HCT116 (cell line): Measurements from ENCODE around the gene MRPS16. TPM values are rescaled to one million over a fixed set of nuclear protein-coding genes. Genes with fewer than 3 reads are reported as not detected.

Experiments used
- ATAC-seq: fragments of 200-7000 bp; cut with Tn5 transposase; 2 replicates; pipeline ENCODE4 v1.9.1; 2020; ENCODE audit warnings: mild to moderate bottlenecking, moderate library complexity
- BruUV-seq: library from RNA; stranded (reverse); fragments of 400-500 nt; replicated peaks from 2 replicates; lab custom pipeline; 2021; lab: Mats Ljungman, UMichigan
- CTCF ChIA-PET: fragments of 300-600 bp; sonication (Branson Sonifier 250); formaldehyde crosslinking; loops from one replicate; lab custom pipeline; 2021; ENCODE audit warnings: antibody characterized with exemption; lab: Charles Lee
- POLR2A ChIA-PET: fragments of 300-600, 350-600 bp; sonication (Branson Sonifier 250); formaldehyde crosslinking; loops from one replicate; lab custom pipeline; 2021; ENCODE audit warnings: antibody characterized with exemption; lab: Charles Lee
- RAD21 ChIA-PET, 2 experiments: fragments of 300-600 bp; sonication (Branson Sonifier 250); formaldehyde crosslinking; loops; one replicate each; lab custom pipeline; 2023; ENCODE audit warnings: low total read pairs in 2 of 2; ENCODE audit not compliant: uncharacterized antibody in 2 of 2, unreplicated experiment in 2 of 2, low non-redundant PET in 1 of 2; lab: Charles Lee
- DNase-seq: peaks from one replicate; pipeline ENCODE4 v3.0.0-alpha.2; 2010; ENCODE audit warnings: low read depth, low spot score
- H2AFZ ChIP-seq: fragments of 200-600 bp; shearing (Covaris generic), sonication (generic); 2 replicates; pipeline ENCODE4 v1.6.1; 2017; ENCODE audit warnings: low read depth, mixed run types, mixed read lengths, antibody characterized with exemption, low read length; ENCODE audit not compliant: poor library complexity, severe bottlenecking
- H3K27ac ChIP-seq: 2 replicates; pipeline ENCODE4 v1.5.1; 2012; ENCODE audit warnings: low read depth, low read length
- H3K27me3 ChIP-seq: fragments of 200-600 bp; sonication (generic); 2 replicates; pipeline ENCODE4 v1.6.1; 2016; ENCODE audit warnings: mixed run types, low read length, mixed read lengths; ENCODE audit not compliant: insufficient read depth
- H3K36me3 ChIP-seq, 2 experiments: fragments of 200-500 bp in 1 of 2; fragments of 200-600 bp in 1 of 2; sonication (Bioruptor generic) in 1 of 2; sonication (generic) in 1 of 2; 2 replicates each; pipeline versions ENCODE4 v1.5.1 to v1.6.1; 2014 to 2016; ENCODE audit warnings: low read length in 2 of 2, inconsistent platforms in 1 of 2, mixed read lengths in 1 of 2, mixed run types in 1 of 2; ENCODE audit not compliant: insufficient read depth in 2 of 2, control insufficient read depth in 1 of 2
- H3K4me1 ChIP-seq, 2 experiments: fragments of 200-600 bp in 1 of 2; sonication (generic) in 1 of 2; 2 replicates each; pipeline versions ENCODE4 v1.5.1 to v1.6.1; 2012 to 2017; ENCODE audit warnings: low read length in 2 of 2, inconsistent platforms in 1 of 2, mild to moderate bottlenecking in 1 of 2, mixed read lengths in 1 of 2, mixed run types in 1 of 2, moderate library complexity in 1 of 2; ENCODE audit not compliant: insufficient read depth in 2 of 2, control insufficient read depth in 1 of 2
- H3K4me2 ChIP-seq: fragments of 200-600 bp; sonication (generic); 2 replicates; pipeline ENCODE4 v1.6.1; 2017; ENCODE audit warnings: mixed run types, low read length, mixed read lengths
- H3K4me3 ChIP-seq, 2 experiments: fragments of 200-600 bp in 1 of 2; sonication (generic) in 1 of 2; replicated peaks in 1 of 2; 2 replicates each; pipeline ENCODE4 v1.5.1; 2011 to 2016; ENCODE audit warnings: low read length in 2 of 2, control low read depth in 1 of 2, low read depth in 1 of 2, mild to moderate bottlenecking in 1 of 2, mixed read lengths in 1 of 2, mixed run types in 1 of 2
- H3K79me2 ChIP-seq: fragments of 200-600 bp; sonication (generic); 2 replicates; pipeline ENCODE4 v1.6.1; 2017; ENCODE audit warnings: mild to moderate bottlenecking, mixed run types, low read length, moderate library complexity, mixed read lengths; ENCODE audit not compliant: insufficient read depth
- H3K9ac ChIP-seq: fragments of 200-600 bp; sonication (generic); 2 replicates; pipeline ENCODE4 v1.6.1; 2016; ENCODE audit warnings: low read length, mixed read lengths
- H3K9me2 ChIP-seq: fragments of 200-600 bp; sonication (generic), shearing (Covaris generic); 2 replicates; pipeline ENCODE4 v1.6.1; 2017; ENCODE audit warnings: mixed run types, mild to moderate bottlenecking, moderate library complexity; ENCODE audit not compliant: insufficient read depth
- H3K9me3 ChIP-seq, 2 experiments: fragments of 200-500 bp in 1 of 2; fragments of 200-600 bp in 1 of 2; sonication (Bioruptor generic) in 1 of 2; sonication (generic) in 1 of 2; 2 replicates each; pipeline ENCODE4 v1.6.1; 2014 to 2017; ENCODE audit warnings: low read length in 2 of 2, mixed read lengths in 2 of 2, inconsistent platforms in 1 of 2, low read depth in 1 of 2, mild to moderate bottlenecking in 1 of 2, mixed run types in 1 of 2, moderate library complexity in 1 of 2; ENCODE audit not compliant: control insufficient read depth in 1 of 2, insufficient read depth in 1 of 2
- H4K20me1 ChIP-seq: fragments of 200-600 bp; sonication (generic), shearing (Covaris generic); 2 replicates; pipeline ENCODE4 v1.6.1; 2017; ENCODE audit warnings: mixed run types, mild to moderate bottlenecking, moderate library complexity; ENCODE audit not compliant: insufficient read depth
- ATF3 ChIP-seq: IDR thresholded peaks from 2 replicates; pipeline ENCODE4 v1.6.1; 2012
- CBX3 ChIP-seq: IDR thresholded peaks from 2 replicates; pipeline ENCODE4 v1.6.1; 2012; ENCODE audit warnings: low read depth
- CEBPB ChIP-seq: IDR thresholded peaks from 2 replicates; pipeline ENCODE4 v1.6.1; 2012; ENCODE audit warnings: low read depth
- CTCF ChIP-seq, 3 experiments: fragments of 200-600 bp in 1 of 3; sonication (generic) in 1 of 3; IDR thresholded peaks in 2 of 3; conservative IDR thresholded peaks in 1 of 3; 2 replicates each; pipeline ENCODE4 v1.5.1; 2012 to 2017; ENCODE audit warnings: low read depth in 2 of 3, low read length in 2 of 3, antibody characterized with exemption in 1 of 3, borderline replicate concordance in 1 of 3, control low read depth in 1 of 3, mild to moderate bottlenecking in 1 of 3, mixed read lengths in 1 of 3, mixed run types in 1 of 3, moderate library complexity in 1 of 3; ENCODE audit not compliant: insufficient read depth in 1 of 3
- ELF1 ChIP-seq: IDR thresholded peaks from 2 replicates; pipeline ENCODE4 v1.6.1; 2012; ENCODE audit warnings: low read depth, borderline replicate concordance
- EZH2 ChIP-seq: fragments of 200-600 bp; sonication (generic); IDR thresholded peaks from 2 replicates; pipeline ENCODE4 v1.6.1; 2017; ENCODE audit warnings: antibody characterized with exemption, mixed run types
- EZH2phosphoT487 ChIP-seq: fragments of 200-600 bp; IDR thresholded peaks from 2 replicates; pipeline ENCODE4 v1.6.1; 2018; ENCODE audit warnings: antibody characterized with exemption, borderline replicate concordance
- FOSL1 ChIP-seq: IDR thresholded peaks from 2 replicates; pipeline ENCODE4 v1.6.1; 2012; ENCODE audit warnings: low read depth
- JUND ChIP-seq: IDR thresholded peaks from 2 replicates; pipeline ENCODE4 v1.6.1; 2012
- POLR2A ChIP-seq: IDR thresholded peaks from 2 replicates; pipeline ENCODE4 v1.7.0; 2011; ENCODE audit warnings: borderline replicate concordance; ENCODE audit not compliant: insufficient read depth, insufficient read length; ENCODE audit errors: extremely low read depth
- RAD21 ChIP-seq: IDR thresholded peaks from 2 replicates; pipeline ENCODE4 v1.6.1; 2012; ENCODE audit warnings: low read depth, mild to moderate bottlenecking
- REST ChIP-seq: IDR thresholded peaks from 2 replicates; pipeline ENCODE4 v1.6.1; 2012; ENCODE audit warnings: low read depth
- SRF ChIP-seq: IDR thresholded peaks from 2 replicates; pipeline ENCODE4 v1.6.1; 2012; ENCODE audit warnings: low read depth
- TCF7L2 ChIP-seq: IDR thresholded peaks from 2 replicates; pipeline ENCODE4 v1.7.0; 2011; ENCODE audit warnings: borderline replicate concordance, inconsistent platforms; ENCODE audit not compliant: insufficient read depth, insufficient read length; ENCODE audit errors: extremely low read depth
- ZBTB33 ChIP-seq: IDR thresholded peaks from 2 replicates; pipeline ENCODE4 v1.6.1; 2011; ENCODE audit warnings: mild to moderate bottlenecking, low read length, moderate library complexity; ENCODE audit not compliant: insufficient replicate concordance; ENCODE audit errors: extremely low read depth
- ZFX ChIP-seq: fragments of 450-650 bp; IDR thresholded peaks from 2 replicates; pipeline ENCODE4 v1.6.1; 2017
- ZNF274 ChIP-seq: fragments of 200-500 bp; sonication (Bioruptor generic); IDR thresholded peaks from 2 replicates; pipeline ENCODE4 v1.6.1; 2014; ENCODE audit warnings: mild to moderate bottlenecking, low read depth, low read length, inconsistent platforms
- intact Hi-C: fragments of 100-400 bp; cut with micrococcal nuclease; formaldehyde crosslinking; loops from 2 replicates; pipeline ENCODE4 v1.10.0; 2022
- total RNA-seq: library from RNA; stranded (reverse); gene quantifications from one replicate; pipeline ENCODE4 v1.2.1, GENCODE V29; 2021; ENCODE audit not compliant: unreplicated experiment

The MRPS16 gene
- total RNA-seq, 1 experiment from 2014 or later = 122 TPM

GRCh38 chr10:73226663-73227062 lies 25.8 kb downstream of the MRPS16 start:
- CTCF ChIA-PET = no interaction called here
- POLR2A ChIA-PET = no interaction called here
- Histone ChIP-seq H3K27me3 (no peaks in the 10 kb centered on the region), H3K4me1 (no peaks in the 10 kb centered on the region), H3K36me3 (no peaks in the 10 kb centered on the region), H3K4me3 (no peak overlapping the region), H3K4me2 (no peak overlapping the region), H2AFZ (no peak overlapping the region), H3K9ac (no peak overlapping the region), H3K9me3 (no peaks in the 10 kb centered on the region), H3K27ac (no peak overlapping the region), H3K9me2 (no peaks in the 10 kb centered on the region), H4K20me1 (no peaks in the 10 kb centered on the region), H3K79me2 (no peaks in the 10 kb centered on the region)
- no TSS peak for BruUV-seq
- RAD21 ChIA-PET = no interaction called here
- intact Hi-C loops = no loop called here
- DNase-seq (no peak), ATAC-seq (no peak)
- no peak for TF ChIP-seq ZFX
- no peak for TF ChIP-seq REST
- no peak for TF ChIP-seq CEBPB
- TF ChIP-seq TCF7L2 = no peak
- TF ChIP-seq EZH2phosphoT487 = no peak
- TF ChIP-seq ZBTB33 = no peak
- no peak for TF ChIP-seq ZNF274
- no peak for TF ChIP-seq RAD21
- no peak for TF ChIP-seq ATF3
- TF ChIP-seq POLR2A = no peak
- TF ChIP-seq FOSL1 = no peak
- no peak for TF ChIP-seq CBX3
- no peak for TF ChIP-seq ELF1
- TF ChIP-seq SRF = no peak
- no peak for TF ChIP-seq CTCF (IDR thresholded peaks at IDR 0.05 in 2 of 3, conservative IDR thresholded peaks at IDR 0.05 in 1 of 3; ENCODE audit: borderline replicate concordance in 1 of 3, insufficient read depth in 1 of 3, low read depth in 2 of 3, low read length in 2 of 3)
- TF ChIP-seq JUND = no peak
- TF ChIP-seq EZH2 = no peak
